ENCODE measurements around the gene MBOAT7. TPM values are rescaled to one million over a fixed set of nuclear protein-coding genes. Genes with fewer than 3 reads are reported as not detected.
A peak's percentile ranks its signal among the peaks of the same experiment; 100 is the strongest.

The MBOAT7 gene
- total RNA-seq, 1 experiment from 2014 or later, result 100 TPM

DNA sequence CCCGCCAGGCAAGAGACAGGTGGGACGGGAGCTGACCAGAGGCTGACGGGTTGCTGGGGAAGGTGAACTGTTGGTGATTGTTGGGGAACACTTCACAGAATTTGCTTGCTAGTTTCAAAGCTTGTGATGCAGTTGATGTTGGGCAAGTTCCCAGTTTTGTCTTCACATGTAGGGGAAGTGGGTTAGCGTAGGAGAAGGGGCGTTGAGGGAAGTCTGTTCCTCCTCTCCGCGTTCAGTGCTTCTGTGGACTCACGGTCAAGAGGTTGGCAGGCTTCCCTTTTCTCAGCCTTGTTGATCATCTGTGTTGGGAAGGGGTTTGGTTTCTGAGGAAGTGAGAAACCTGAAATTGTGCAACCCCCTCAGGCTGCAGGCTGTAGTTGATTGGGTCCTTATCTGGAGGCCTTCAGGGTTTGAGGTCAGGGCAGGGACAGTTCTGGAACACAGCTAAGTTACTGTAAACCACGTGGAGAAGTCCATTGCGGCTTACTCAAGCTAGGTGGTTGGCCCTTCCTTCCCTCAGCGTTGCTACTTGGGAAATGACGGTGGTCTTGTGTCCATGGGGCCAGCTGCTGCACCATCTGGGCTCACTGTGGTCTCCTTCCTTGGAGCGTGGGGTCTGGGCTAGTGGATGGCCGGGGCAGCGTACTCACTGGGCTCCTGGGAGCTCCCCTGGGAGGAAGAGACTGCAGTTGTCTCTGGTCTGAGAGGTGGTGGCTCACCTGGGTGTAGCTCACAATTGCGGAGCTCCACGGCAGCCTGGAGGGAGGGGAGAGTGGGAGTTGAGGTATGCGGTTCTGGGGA is 18.8 kb upstream of the MBOAT7 start:
- H3K9ac ChIP-seq (ENCODE audit: extremely low read depth, insufficient read length, low read length), result no peak overlapping the region
- H4K91ac ChIP-seq (ENCODE audit: insufficient read length, low read depth, low read length), result no peak overlapping the region
- H3K27me3 ChIP-seq (ENCODE audit: insufficient read depth, low read length), result no peaks in the 10 kb centered on the region
- no peak overlapping the region for H4K5ac ChIP-seq (ENCODE audit: insufficient read length, low read depth, low read length)
- no peak overlapping the region for H2AK5ac ChIP-seq (ENCODE audit: insufficient read length, low read length)
- Mint-ChIP-seq H3K9me3 (no peaks in the 10 kb centered on the region), H3K4me1 (peaks cover 34 to 50% of the 10 kb centered on the region in 2 experiments), H3K36me3 (ENCODE audit: insufficient read depth in 1 of 3, low read depth in 3 of 3) (peaks cover 62 to 73% (median 64%) of the 10 kb centered on the region in 3 experiments), H3K4me3 (peak overlapping the region in 1 of 2 experiments; percentile 54; a peak in 2 of 5 replicates), H3K27ac (peak overlapping the region; percentile 85 to 95 (median 94); a peak in 6 of 7 replicates), H3K27me3 (ENCODE audit: low read depth) (peaks cover 3% of the 10 kb centered on the region)
- TF ChIP-seq CTCF (conservative IDR thresholded peaks at IDR 0.05), result no peak
- H3K23me2 ChIP-seq (ENCODE audit: insufficient read length, low read depth, low read length, poor library complexity, severe bottlenecking), result no peaks in the 10 kb centered on the region
- H2BK20ac ChIP-seq (ENCODE audit: low read depth, low read length, poor library complexity, severe bottlenecking), result no peak overlapping the region
- H2BK12ac ChIP-seq (ENCODE audit: insufficient read length, low read depth, low read length), result no peak overlapping the region
- no peak overlapping the region; the same call in 1 of the 2 replicates for H3K14ac ChIP-seq (ENCODE audit: insufficient read depth, low read length)
- H3K79me1 ChIP-seq (ENCODE audit: insufficient read depth, low read depth, low read length, poor library complexity, severe bottlenecking), result peaks cover 2% of the 10 kb centered on the region
- H2BK5ac ChIP-seq (ENCODE audit: insufficient read length, low read length), result no peak overlapping the region
- no peak overlapping the region for H3K23ac ChIP-seq (ENCODE audit: insufficient read length, low read depth, low read length)
- no peak overlapping the region for H3T11ph ChIP-seq (ENCODE audit: low read length)
- no CpG with 5 or more reads among the region's 18 CpGs for WGBS (ENCODE audit: extremely low coverage, insufficient read length, low lambda C conversion rate)
- H2BK120ac ChIP-seq (ENCODE audit: low read depth, low read length, poor library complexity, severe bottlenecking), result no peak overlapping the region
- peaks cover 14% of the 10 kb centered on the region; the same call in 1 of the 2 replicates for H3K79me2 ChIP-seq (ENCODE audit: insufficient read depth, low read length)
- no peak overlapping the region for H3K18ac ChIP-seq (ENCODE audit: insufficient read length, low read depth, low read length)
- no peak overlapping the region for H2AFZ ChIP-seq (ENCODE audit: low read length)
- no peak overlapping the region for H4K8ac ChIP-seq (replicated peaks; ENCODE audit: insufficient read length, low read depth, low read length)
- H3K56ac ChIP-seq (ENCODE audit: insufficient read length, low read depth, low read length), result no peak overlapping the region
- no peaks in the 10 kb centered on the region for H3K9me3 ChIP-seq (ENCODE audit: control insufficient read depth, low read depth, low read length)
- H3K4me1 ChIP-seq (ENCODE audit: insufficient read depth, low read length), result peaks cover under 1% of the 10 kb centered on the region; the same call in 1 of the 2 replicates
- no peak for DNase-seq
- H3K4ac ChIP-seq (ENCODE audit: low read depth, low read length), result no peak overlapping the region
- H3K27ac ChIP-seq (ENCODE audit: insufficient read length, low read depth, low read length), result peak overlapping the region; percentile 20
- H2BK15ac ChIP-seq (ENCODE audit: low read depth, low read length), result no peak overlapping the region
- no peak overlapping the region for H3K4me2 ChIP-seq (ENCODE audit: insufficient read depth, insufficient read length, low read length)
- H4K20me1 ChIP-seq (ENCODE audit: control insufficient read depth, insufficient read depth, insufficient read length), result peaks cover 3% of the 10 kb centered on the region

Measured in H9 (cell line).